PC-3 (cell line): ENCODE results near the gene HHIPL1. TPM values are rescaled to one million over a fixed set of nuclear protein-coding genes. Genes with fewer than 3 reads are reported as not detected.
A peak's percentile ranks its signal among the peaks of the same experiment; 100 is the strongest.

Experiments used
- ATAC-seq: fragments of 200-7000 bp; cut with Tn5 transposase; 2 replicates; pipeline ENCODE4 v1.9.1; 2020; ENCODE audit warnings: mild to moderate bottlenecking, moderate library complexity
- BruUV-seq: library from RNA; stranded (reverse); fragments of 400-500 nt; replicated peaks from 2 replicates; lab custom pipeline; 2021; lab: Mats Ljungman, UMichigan
- CTCF ChIA-PET: fragments of 300-600 bp; sonication (Branson Sonifier 250); formaldehyde crosslinking; loops from one replicate; lab custom pipeline; 2022; ENCODE audit warnings: antibody characterized with exemption; lab: Charles Lee
- POLR2A ChIA-PET: fragments of 300-600 bp; sonication (Branson Sonifier 250); formaldehyde crosslinking; loops from one replicate; lab custom pipeline; 2022; ENCODE audit warnings: antibody characterized with exemption; ENCODE audit not compliant: unreplicated experiment; lab: Charles Lee
- DNase-seq: peaks from one replicate; pipeline ENCODE4 v3.0.0-alpha.2; 2015
- H2AFZ ChIP-seq: fragments of 300-600 bp; sonication (generic); 2 replicates; pipeline ENCODE4 v1.6.0; 2016; ENCODE audit warnings: antibody characterized with exemption, low read length
- H3F3A ChIP-seq: fragments of 300-600 bp; sonication (generic); one replicate; pipeline ENCODE4 v1.6.0; 2017; ENCODE audit warnings: antibody characterized with exemption, low read length, control low read depth, mild to moderate bottlenecking; ENCODE audit not compliant: unreplicated experiment
- H3K27ac ChIP-seq: fragments of 300-600 bp; sonication (generic); 2 replicates; pipeline ENCODE4 v1.5.1; 2016; ENCODE audit warnings: mild to moderate bottlenecking, low read length
- H3K27me3 ChIP-seq: fragments of 300-600 bp; sonication (generic); 2 replicates; pipeline ENCODE4 v1.6.1; 2016; ENCODE audit warnings: low read length, mixed read lengths
- H3K36me3 ChIP-seq: fragments of 300-600 bp; sonication (generic); 2 replicates; pipeline ENCODE4 v1.6.1; 2016; ENCODE audit warnings: low read depth, mixed run types, low read length, mixed read lengths
- H3K4me1 ChIP-seq: fragments of 300-600 bp; sonication (generic); 2 replicates; pipeline ENCODE4 v1.5.1; 2016; ENCODE audit warnings: low read length; ENCODE audit not compliant: insufficient read depth
- H3K4me2 ChIP-seq: fragments of 300-600 bp; sonication (generic); 2 replicates; pipeline ENCODE4 v1.6.0; 2016; ENCODE audit warnings: low read length
- H3K4me3 ChIP-seq: fragments of 300-600 bp; sonication (generic); 2 replicates; pipeline ENCODE4 v1.5.1; 2016; ENCODE audit warnings: mild to moderate bottlenecking, low read length, mixed read lengths
- H3K79me2 ChIP-seq: fragments of 300-600 bp; sonication (generic); 2 replicates; pipeline ENCODE4 v1.6.1; 2017; ENCODE audit warnings: low read length, mixed read lengths
- H3K9ac ChIP-seq: fragments of 300-600 bp; sonication (generic); 2 replicates; pipeline ENCODE4 v1.6.0; 2016; ENCODE audit warnings: mild to moderate bottlenecking, low read length
- H3K9me2 ChIP-seq: fragments of 300-600 bp; sonication (generic); replicated peaks from 2 replicates; pipeline ENCODE4 v1.6.1; 2016; ENCODE audit warnings: mixed run types, low read length, mixed read lengths
- H3K9me3 ChIP-seq: fragments of 300-600 bp; sonication (generic); 2 replicates; pipeline ENCODE4 v1.6.1; 2016; ENCODE audit warnings: low read length, mixed read lengths
- H4K20me1 ChIP-seq: fragments of 300-600 bp; sonication (generic); 2 replicates; pipeline ENCODE4 v1.6.1; 2016; ENCODE audit warnings: low read length, mixed read lengths
- CTCF ChIP-seq: fragments of 300-600 bp; sonication (generic); conservative IDR thresholded peaks from 2 replicates; pipeline ENCODE4 v1.5.1; 2017; ENCODE audit warnings: antibody characterized with exemption, low read depth, mild to moderate bottlenecking, low read length
- EZH2 ChIP-seq: fragments of 300-600 bp; sonication (generic); IDR thresholded peaks from one replicate; pipeline ENCODE4 v1.6.1; 2017; ENCODE audit warnings: antibody characterized with exemption, mild to moderate bottlenecking, low read length; ENCODE audit not compliant: unreplicated experiment
- EZH2phosphoT487 ChIP-seq: fragments of 300-600 bp; sonication (generic); IDR thresholded peaks from 2 replicates; pipeline ENCODE4 v1.6.1; 2018; ENCODE audit warnings: mild to moderate bottlenecking, antibody characterized with exemption, low read length, borderline replicate concordance
- intact Hi-C: fragments of 100-400 bp; cut with micrococcal nuclease; formaldehyde crosslinking; loops from 2 replicates; pipeline ENCODE4 v1.9.0; 2023
- total RNA-seq: library from RNA; depleted of rRNA; stranded (reverse); fragments of >200 nt; gene quantifications from 2 replicates; pipeline ENCODE4 v1.2.3, GENCODE V29; 2014

The HHIPL1 gene
- total RNA-seq, 1 experiment from 2014 or later, result 0.84 TPM

- H3K36me3 ChIP-seq, result no peaks in the 10 kb centered on the region
These were observed 46.2 kb upstream of the HHIPL1 start for GRCh38 chr14:99598774-99599173.

GRCh38 chr14:99599393-99599792, 45.5 kb upstream of the HHIPL1 start:
- POLR2A ChIA-PET, result no interaction called here
- intact Hi-C loops, result no loop called here
- no peak for ATAC-seq

More at GRCh38 chr14:99598774-99599173, 46.2 kb upstream of the HHIPL1 start:
- Histone ChIP-seq H3F3A (no peaks in the 10 kb centered on the region), H4K20me1 (peaks cover 68% of the 10 kb centered on the region), H3K9me2 (no peaks in the 10 kb centered on the region), H3K9ac (no peak overlapping the region), H3K4me1 (peaks cover 28% of the 10 kb centered on the region), H3K27ac (no peak overlapping the region), H3K9me3 (no peaks in the 10 kb centered on the region), H2AFZ (no peak overlapping the region), H3K4me2 (no peak overlapping the region), H3K79me2 (peaks cover 99% of the 10 kb centered on the region), H3K27me3 (no peaks in the 10 kb centered on the region), H3K4me3 (no peak overlapping the region)
- no peak for DNase-seq
- no TSS peak for BruUV-seq
- TF ChIP-seq CTCF (no peak), EZH2 (no peak), EZH2phosphoT487 (no peak)
- POLR2A ChIA-PET, result no interaction called here
- CTCF ChIA-PET, result no interaction called here
- no peak for ATAC-seq
- intact Hi-C loops, result no loop called here

GRCh38 chr14:99600232-99600888, 44.6 kb upstream of the HHIPL1 start:
- ChIA-PET CTCF (no interaction called here), POLR2A (no interaction called here)
- DNase-seq, result no peak
- peaks cover 28% of the 10 kb centered on the region for H3K4me1 ChIP-seq
- H3K9me3 ChIP-seq, result no peaks in the 10 kb centered on the region
- intact Hi-C loops, result no loop called here
- H3K9me2 ChIP-seq, result no peaks in the 10 kb centered on the region
- no peak overlapping the region for H2AFZ ChIP-seq
- H3K27ac ChIP-seq, result no peak overlapping the region
- H3K79me2 ChIP-seq, result peaks cover 84% of the 10 kb centered on the region
- H3K4me2 ChIP-seq, result peak overlapping the region; percentile 89
- peaks cover 60% of the 10 kb centered on the region for H4K20me1 ChIP-seq
- H3K36me3 ChIP-seq, result no peaks in the 10 kb centered on the region
- ATAC-seq, result no peak
- H3K27me3 ChIP-seq, result no peaks in the 10 kb centered on the region
- H3K9ac ChIP-seq, result no peak overlapping the region
- peak overlapping the region; percentile 75; the same call in 1 of the 2 replicates for H3K4me3 ChIP-seq
- TF ChIP-seq EZH2 (no peak), EZH2phosphoT487 (no peak), CTCF (no peak)
- BruUV-seq, result no TSS peak
- H3F3A ChIP-seq, result no peaks in the 10 kb centered on the region

More at GRCh38 chr14:99599393-99599792, 45.5 kb upstream of the HHIPL1 start:
- Histone ChIP-seq H4K20me1 (peaks cover 66% of the 10 kb centered on the region), H3K79me2 (peaks cover 94% of the 10 kb centered on the region), H3K9me3 (no peaks in the 10 kb centered on the region), H3F3A (no peaks in the 10 kb centered on the region), H3K27me3 (no peaks in the 10 kb centered on the region), H3K4me3 (no peak overlapping the region), H3K4me2 (no peak overlapping the region), H3K4me1 (peaks cover 28% of the 10 kb centered on the region), H3K36me3 (no peaks in the 10 kb centered on the region), H3K27ac (no peak overlapping the region), H2AFZ (no peak overlapping the region), H3K9ac (no peak overlapping the region), H3K9me2 (no peaks in the 10 kb centered on the region)
- no peak for DNase-seq
- CTCF ChIA-PET, result no interaction called here
- TF ChIP-seq EZH2, result no peak
- TF ChIP-seq EZH2phosphoT487, result no peak
- BruUV-seq, result no TSS peak
